ENCODE measurements around the gene ZMIZ1.

DNA sequence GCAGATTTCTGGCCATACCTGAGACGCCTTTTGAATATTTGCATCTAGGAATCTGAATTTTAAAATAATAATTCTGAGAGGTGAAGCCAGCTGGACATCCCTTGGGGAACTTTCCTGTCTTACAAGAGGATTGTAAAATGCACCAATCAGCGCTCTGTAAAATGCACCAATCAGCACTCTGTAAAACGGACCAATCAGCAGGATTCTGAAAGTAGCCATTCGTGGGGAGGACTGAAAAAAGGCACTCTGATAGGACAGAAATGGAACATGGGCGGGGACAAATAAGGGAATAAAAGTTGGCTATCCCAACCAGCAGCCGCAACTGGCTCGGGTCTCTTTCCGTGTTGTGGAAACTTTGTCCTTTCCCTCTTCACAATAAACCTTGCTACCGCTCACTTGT, 288.4 kb downstream of the ZMIZ1 start:
- TF ChIP-seq, protein P1, sequence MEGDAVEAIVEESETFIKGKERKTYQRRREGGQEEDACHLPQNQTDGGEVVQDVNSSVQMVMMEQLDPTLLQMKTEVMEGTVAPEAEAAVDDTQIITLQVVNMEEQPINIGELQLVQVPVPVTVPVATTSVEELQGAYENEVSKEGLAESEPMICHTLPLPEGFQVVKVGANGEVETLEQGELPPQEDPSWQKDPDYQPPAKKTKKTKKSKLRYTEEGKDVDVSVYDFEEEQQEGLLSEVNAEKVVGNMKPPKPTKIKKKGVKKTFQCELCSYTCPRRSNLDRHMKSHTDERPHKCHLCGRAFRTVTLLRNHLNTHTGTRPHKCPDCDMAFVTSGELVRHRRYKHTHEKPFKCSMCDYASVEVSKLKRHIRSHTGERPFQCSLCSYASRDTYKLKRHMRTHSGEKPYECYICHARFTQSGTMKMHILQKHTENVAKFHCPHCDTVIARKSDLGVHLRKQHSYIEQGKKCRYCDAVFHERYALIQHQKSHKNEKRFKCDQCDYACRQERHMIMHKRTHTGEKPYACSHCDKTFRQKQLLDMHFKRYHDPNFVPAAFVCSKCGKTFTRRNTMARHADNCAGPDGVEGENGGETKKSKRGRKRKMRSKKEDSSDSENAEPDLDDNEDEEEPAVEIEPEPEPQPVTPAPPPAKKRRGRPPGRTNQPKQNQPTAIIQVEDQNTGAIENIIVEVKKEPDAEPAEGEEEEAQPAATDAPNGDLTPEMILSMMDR (IDR thresholded peaks at IDR 0.05) = no peak
- no peak for TF ChIP-seq POLR2A (IDR thresholded peaks at IDR 0.05)
